Measurements from ENCODE around the gene KCNQ5. TPM values are rescaled to one million over a fixed set of nuclear protein-coding genes. Genes with fewer than 3 reads are reported as not detected.

Gene KCNQ5
- total RNA-seq, 1 experiment from 2014 or later, result not detected

DNA sequence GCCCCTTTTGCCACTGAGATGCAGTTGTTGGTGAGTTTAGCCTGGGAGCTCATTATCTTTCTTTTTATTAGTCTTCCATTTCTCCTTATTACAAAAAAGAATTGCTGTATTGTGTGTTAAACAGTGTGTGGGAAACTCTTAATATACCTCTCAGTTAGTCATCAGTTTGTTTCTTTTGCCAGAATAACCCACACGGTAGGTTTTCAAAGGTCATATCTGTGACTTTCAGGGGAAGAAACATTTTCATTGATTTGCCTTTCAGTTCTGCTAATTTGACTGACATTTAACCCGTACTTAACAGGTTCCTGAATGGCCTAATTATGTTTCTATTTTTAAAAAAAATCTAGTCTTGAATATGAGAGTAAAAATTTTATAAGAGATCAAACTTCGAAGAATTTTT, 458.1 kb downstream of the KCNQ5 start:
- BruUV-seq (replicated peaks), result no TSS peak
- Histone ChIP-seq H3K9me3 (ENCODE audit: control insufficient read depth in 1 of 2, insufficient read depth in 1 of 2, low read depth in 1 of 2, low read length in 2 of 2) (no peaks in the 10 kb centered on the region), H3K9ac (ENCODE audit: low read length) (no peak overlapping the region), H3K4me3 (replicated peaks in 1 of 2; ENCODE audit: low read depth in 1 of 2, low read length in 2 of 2) (no peak overlapping the region), H4K20me1 (ENCODE audit: insufficient read depth) (no peaks in the 10 kb centered on the region), H3K36me3 (ENCODE audit: control insufficient read depth in 1 of 2, insufficient read depth in 2 of 2, low read length in 2 of 2) (no peaks in the 10 kb centered on the region), H3K27ac (ENCODE audit: low read depth, low read length) (no peak overlapping the region), H3K9me2 (ENCODE audit: insufficient read depth) (no peaks in the 10 kb centered on the region), H3K4me1 (ENCODE audit: control insufficient read depth in 1 of 2, insufficient read depth in 2 of 2, low read length in 2 of 2) (no peaks in the 10 kb centered on the region), H3K79me2 (ENCODE audit: insufficient read depth, low read length) (no peaks in the 10 kb centered on the region), H3K27me3 (ENCODE audit: insufficient read depth, low read length) (peaks cover 64% of the 10 kb centered on the region), H2AFZ (ENCODE audit: low read depth, low read length, poor library complexity, severe bottlenecking) (no peak overlapping the region), H3K4me2 (ENCODE audit: low read length) (no peak overlapping the region)
- intact Hi-C loops (cut with micrococcal nuclease), result no loop called here
- RAD21 ChIA-PET (ENCODE audit: low non-redundant PET in 1 of 2, low total read pairs in 2 of 2, uncharacterized antibody in 2 of 2, unreplicated experiment in 2 of 2), result no interaction called here
- POLR2A ChIA-PET, result no interaction called here
- DNase-seq (ENCODE audit: low read depth, low spot score), result no peak
- ATAC-seq, result no peak
- TF ChIP-seq SP1 (IDR thresholded peaks at IDR 0.05; ENCODE audit: low read depth), result no peak
- no peak for TF ChIP-seq ZNF274 (IDR thresholded peaks at IDR 0.05; ENCODE audit: low read depth, low read length)
- no peak for TF ChIP-seq EZH2phosphoT487 (IDR thresholded peaks at IDR 0.05; ENCODE audit: borderline replicate concordance)
- TF ChIP-seq POLR2AphosphoS5 (IDR thresholded peaks at IDR 0.05; ENCODE audit: low read depth, low read length), result no peak
- TF ChIP-seq CBX3 (IDR thresholded peaks at IDR 0.05; ENCODE audit: low read depth), result no peak
- no peak for TF ChIP-seq ZFX (IDR thresholded peaks at IDR 0.05)
- no peak for TF ChIP-seq FOSL1 (IDR thresholded peaks at IDR 0.05; ENCODE audit: low read depth)
- TF ChIP-seq POLR2A (IDR thresholded peaks at IDR 0.05; ENCODE audit: borderline replicate concordance, extremely low read depth, insufficient read depth, insufficient read length), result no peak
- TF ChIP-seq EZH2 (IDR thresholded peaks at IDR 0.05), result no peak
- TF ChIP-seq, protein P1, sequence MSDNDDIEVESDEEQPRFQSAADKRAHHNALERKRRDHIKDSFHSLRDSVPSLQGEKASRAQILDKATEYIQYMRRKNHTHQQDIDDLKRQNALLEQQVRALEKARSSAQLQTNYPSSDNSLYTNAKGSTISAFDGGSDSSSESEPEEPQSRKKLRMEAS (IDR thresholded peaks at IDR 0.05), result no peak
- no peak for TF ChIP-seq ZBTB33 (IDR thresholded peaks at IDR 0.05; ENCODE audit: extremely low read depth, insufficient replicate concordance, low read length)
- TF ChIP-seq SIN3A (IDR thresholded peaks at IDR 0.05; ENCODE audit: low read depth), result no peak
- TF ChIP-seq SRF (IDR thresholded peaks at IDR 0.05; ENCODE audit: low read depth), result no peak
- TF ChIP-seq YY1 (IDR thresholded peaks at IDR 0.05; ENCODE audit: extremely low read depth, insufficient replicate concordance, low read depth, low read length), result no peak
- no peak for TF ChIP-seq CEBPB (IDR thresholded peaks at IDR 0.05; ENCODE audit: low read depth)
- TF ChIP-seq RAD21 (IDR thresholded peaks at IDR 0.05; ENCODE audit: low read depth), result no peak
- no peak for TF ChIP-seq CTCF (IDR thresholded peaks at IDR 0.05 in 2 of 3, conservative IDR thresholded peaks at IDR 0.05 in 1 of 3; ENCODE audit: borderline replicate concordance in 1 of 3, insufficient read depth in 1 of 3, low read depth in 2 of 3, low read length in 2 of 3)
- TF ChIP-seq EGR1 (IDR thresholded peaks at IDR 0.05; ENCODE audit: low read depth), result no peak
- TF ChIP-seq, protein P2, sequence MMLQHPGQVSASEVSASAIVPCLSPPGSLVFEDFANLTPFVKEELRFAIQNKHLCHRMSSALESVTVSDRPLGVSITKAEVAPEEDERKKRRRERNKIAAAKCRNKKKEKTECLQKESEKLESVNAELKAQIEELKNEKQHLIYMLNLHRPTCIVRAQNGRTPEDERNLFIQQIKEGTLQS (IDR thresholded peaks at IDR 0.05), result no peak
- TF ChIP-seq ELF1 (IDR thresholded peaks at IDR 0.05; ENCODE audit: borderline replicate concordance, low read depth), result no peak
- CTCF ChIA-PET, result no interaction called here

Data from HCT116 (cell line).